RWPE2 (cell line): Measurements from ENCODE around the gene B3GNT4.

Experiments used
- ATAC-seq: fragments of 200-7000 bp; cut with Tn5 transposase; 3 replicates; pipeline ENCODE4 v1.9.1; 2021; ENCODE audit warnings: low read depth
- DNase-seq: peaks from one replicate; pipeline ENCODE4 v3.0.0-alpha.2; 2020; ENCODE audit warnings: low spot score
- H3K27ac ChIP-seq: fragments of 450-650 bp; 2 replicates; pipeline ENCODE4 v1.5.1; 2017; ENCODE audit warnings: mild to moderate bottlenecking; ENCODE audit not compliant: poor library complexity, severe bottlenecking
- H3K27me3 ChIP-seq: fragments of 250-450 bp; sonication (Bioruptor Pico); 2 replicates; pipeline ENCODE4 v1.5.1; 2021; ENCODE audit warnings: mild to moderate bottlenecking, moderate library complexity; ENCODE audit not compliant: insufficient read depth, poor library complexity, severe bottlenecking
- H3K36me3 ChIP-seq: fragments of 250-450 bp; sonication (Bioruptor Pico); 2 replicates; pipeline ENCODE4 v1.5.1; 2020; ENCODE audit warnings: low read depth, mild to moderate bottlenecking, moderate library complexity
- H3K4me1 ChIP-seq: fragments of 250-450 bp; sonication (Bioruptor Pico); 2 replicates; pipeline ENCODE4 v1.5.1; 2021; ENCODE audit warnings: mild to moderate bottlenecking, moderate library complexity; ENCODE audit not compliant: insufficient read depth, poor library complexity, severe bottlenecking
- H3K4me3 ChIP-seq: fragments of 250-450 bp; sonication (Bioruptor Pico); 2 replicates; pipeline ENCODE4 v1.5.1; 2021; ENCODE audit warnings: mild to moderate bottlenecking, moderate library complexity; ENCODE audit not compliant: severe bottlenecking
- H3K9me3 ChIP-seq: fragments of 250-450 bp; sonication (Bioruptor Pico); 2 replicates; pipeline ENCODE4 v1.5.1; 2021; ENCODE audit warnings: mild to moderate bottlenecking, moderate library complexity; ENCODE audit not compliant: severe bottlenecking
- CTCF ChIP-seq: fragments of 450-650 bp; IDR thresholded peaks from one replicate; pipeline ENCODE4 v1.5.1; 2017; ENCODE audit warnings: mild to moderate bottlenecking, moderate library complexity; ENCODE audit not compliant: poor library complexity, severe bottlenecking

Gene B3GNT4

DNA sequence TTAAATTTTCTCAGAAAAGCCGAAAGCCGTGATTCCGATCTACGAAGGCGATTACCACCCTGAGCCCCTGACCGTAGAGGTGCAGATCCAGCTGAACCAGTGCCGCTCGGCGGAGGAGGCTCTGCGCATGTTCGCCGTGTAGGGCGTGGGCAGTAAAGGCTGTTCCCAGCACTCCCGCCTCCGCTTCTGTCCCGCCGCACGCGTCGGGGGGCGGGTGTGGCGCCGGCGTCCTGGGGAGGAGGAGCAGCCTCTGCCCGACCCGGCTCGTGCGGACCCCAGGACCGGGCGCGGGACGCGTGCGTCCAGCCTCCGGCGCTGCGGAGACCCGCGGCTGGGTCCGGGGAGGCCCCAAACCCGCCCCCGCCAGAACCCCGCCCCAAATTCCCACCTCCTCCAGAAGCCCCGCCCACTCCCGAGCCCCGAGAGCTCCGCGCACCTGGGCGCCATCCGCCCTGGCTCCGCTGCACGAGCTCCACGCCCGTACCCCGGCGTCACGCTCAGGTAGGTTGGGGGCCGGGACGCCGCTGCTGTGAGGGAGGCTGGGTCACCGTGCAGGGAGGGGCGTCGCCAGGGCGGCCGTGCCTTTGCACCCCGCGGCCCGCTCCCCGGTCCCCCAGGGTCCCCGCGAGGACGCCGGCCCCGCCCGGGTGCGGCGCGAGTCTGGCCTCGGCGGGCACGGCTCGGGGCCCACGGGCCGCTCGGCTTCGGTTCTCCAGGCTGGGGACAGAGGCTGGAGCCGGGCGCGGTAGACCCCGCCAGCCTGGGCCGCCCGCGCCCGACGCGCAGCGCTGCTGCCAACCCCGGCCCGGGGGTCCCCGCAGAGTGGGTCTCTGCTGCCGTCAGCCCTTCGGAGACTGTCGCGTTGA, at the start of gene B3GNT4:
Gene B3GNT4, plus strand, starts transcription at position 409 of the 866 bp plus-strand sequence. CDS start 910 bp downstream, outside the sequence.
- ATAC-seq: peak; percentile 75
- H3K36me3 ChIP-seq: peaks cover 18% of the 10 kb centered on the region; the same call in 1 of the 2 replicates
- no peak for TF ChIP-seq CTCF
- no peaks in the 10 kb centered on the region for H3K4me1 ChIP-seq
- no peak for DNase-seq
- peak within 1 kb of the TSS; percentile 12 for H3K27ac ChIP-seq
- no peaks in the 10 kb centered on the region for H3K9me3 ChIP-seq
- H3K27me3 ChIP-seq: no peaks in the 10 kb centered on the region
- peak within 1 kb of the TSS; percentile 60 for H3K4me3 ChIP-seq

DNA sequence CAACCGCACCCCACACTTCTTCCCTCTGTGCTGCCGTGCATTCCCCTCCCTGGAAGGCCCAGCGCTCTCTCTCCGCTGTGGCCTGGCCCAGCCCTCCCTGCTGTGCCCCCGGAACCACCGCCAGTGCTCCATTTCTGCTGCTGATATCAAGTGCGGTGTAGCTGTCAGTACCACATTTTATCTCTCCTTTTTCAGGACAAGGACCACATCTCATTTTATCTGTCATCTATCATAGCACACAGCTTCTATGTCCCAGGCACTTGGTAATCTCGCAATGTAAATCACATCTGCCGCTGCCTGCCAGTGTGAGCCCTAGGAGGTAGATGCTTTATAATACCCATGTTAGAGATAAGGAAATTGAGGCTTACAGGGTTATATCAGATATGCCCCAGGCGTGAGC, 47.8 kb upstream of the B3GNT4 start:
- Histone ChIP-seq H3K36me3 (no peaks in the 10 kb centered on the region), H3K27ac (no peak overlapping the region), H3K4me3 (no peak overlapping the region), H3K9me3 (no peaks in the 10 kb centered on the region), H3K4me1 (no peaks in the 10 kb centered on the region), H3K27me3 (no peaks in the 10 kb centered on the region)
- DNase-seq: no peak
- TF ChIP-seq CTCF: no peak
- ATAC-seq: no peak

GRCh38 chr12:122158700-122159285, 44.7 kb upstream of the B3GNT4 start:
- ATAC-seq (peak; percentile 42; the same call in 1 of the 3 replicates), DNase-seq (no peak)
- Histone ChIP-seq H3K4me3 (no peak overlapping the region), H3K4me1 (no peaks in the 10 kb centered on the region), H3K36me3 (no peaks in the 10 kb centered on the region), H3K27me3 (no peaks in the 10 kb centered on the region), H3K27ac (no peak overlapping the region), H3K9me3 (no peaks in the 10 kb centered on the region)
- TF ChIP-seq CTCF: no peak

DNA sequence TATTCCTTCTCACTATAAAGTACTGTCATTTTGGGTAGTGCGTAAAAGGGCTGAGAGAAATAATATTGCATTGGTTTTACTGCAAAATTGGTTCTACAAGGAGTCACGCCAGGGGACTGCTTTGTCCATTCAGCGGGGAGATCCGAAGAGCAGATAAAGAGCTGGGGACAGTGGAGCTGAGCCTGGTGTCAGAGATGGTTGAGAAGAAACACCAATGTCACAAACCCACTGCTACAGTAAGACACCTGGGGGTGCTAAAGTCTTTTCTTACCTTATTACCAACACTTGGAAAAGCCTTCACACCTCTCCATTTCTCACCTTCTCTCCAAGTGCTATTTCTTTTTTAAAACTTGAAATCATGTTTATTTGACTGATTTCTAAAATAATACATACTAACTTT, 43.6 kb upstream of the B3GNT4 start:
- no peak for DNase-seq
- Histone ChIP-seq H3K27me3 (no peaks in the 10 kb centered on the region), H3K4me1 (no peaks in the 10 kb centered on the region), H3K4me3 (no peak overlapping the region), H3K9me3 (no peaks in the 10 kb centered on the region), H3K36me3 (no peaks in the 10 kb centered on the region), H3K27ac (no peak overlapping the region)
- peak; percentile 35 for TF ChIP-seq CTCF
- ATAC-seq: peak; percentile 68

GRCh38 chr12:122160761-122161160, 42.7 kb upstream of the B3GNT4 start:
- no peak overlapping the region for H3K27ac ChIP-seq
- TF ChIP-seq CTCF: no peak
- ATAC-seq: no peak
- no peaks in the 10 kb centered on the region for H3K9me3 ChIP-seq
- no peak for DNase-seq
- H3K4me3 ChIP-seq: no peak overlapping the region
- H3K27me3 ChIP-seq: no peaks in the 10 kb centered on the region
- no peaks in the 10 kb centered on the region for H3K36me3 ChIP-seq
- H3K4me1 ChIP-seq: no peaks in the 10 kb centered on the region
